Astrocyte (in vitro differentiated cells and primary cell): ENCODE data around the gene VDAC2. TPM values are rescaled to one million over a fixed set of nuclear protein-coding genes. Genes with fewer than 3 reads are reported as not detected.
"Not testable (repeated sequence)": the region's sequence is repeated elsewhere in the genome, so short reads cannot be mapped to it uniquely, and the experiment has no call there.

Source experiments
- DNase-seq: peaks from one replicate; pipeline ENCODE4 v3.0.0-alpha.2; 2010; ENCODE audit warnings: low read depth
- FAIRE-seq: peaks from 2 replicates; lab custom pipeline; 2011; peaks lifted over from hg19 to GRCh38; lab: Jason Lieb, UNC
- H2AFZ ChIP-seq: 2 replicates; pipeline ENCODE4 v1.6.0; 2012; ENCODE audit warnings: low read depth, low read length, inconsistent platforms
- H3K27ac ChIP-seq: 2 replicates; pipeline ENCODE4 v1.5.1; 2011; ENCODE audit warnings: low read depth, low read length, inconsistent platforms
- H3K27me3 ChIP-seq: 2 replicates; pipeline ENCODE4 v1.6.0; 2011; ENCODE audit warnings: low read length, inconsistent platforms; ENCODE audit not compliant: insufficient read depth
- H3K36me3 ChIP-seq: 2 replicates; pipeline ENCODE4 v1.5.1; 2011; ENCODE audit warnings: low read length, inconsistent platforms; ENCODE audit not compliant: insufficient read depth
- H3K4me1 ChIP-seq: 2 replicates; pipeline ENCODE4 v1.5.1; 2011; ENCODE audit warnings: low read length, inconsistent platforms; ENCODE audit not compliant: insufficient read depth
- H3K4me2 ChIP-seq: 2 replicates; pipeline ENCODE4 v1.6.0; 2012; ENCODE audit warnings: low read length, inconsistent platforms
- H3K4me3 ChIP-seq: 2 replicates; pipeline ENCODE4 v1.5.1; 2011; ENCODE audit warnings: low read depth, mild to moderate bottlenecking, low read length, inconsistent platforms; ENCODE audit not compliant: insufficient read depth
- H3K79me2 ChIP-seq: 2 replicates; pipeline ENCODE4 v1.6.0; 2012; ENCODE audit warnings: mild to moderate bottlenecking, low read length, inconsistent platforms; ENCODE audit not compliant: insufficient read depth
- H3K9ac ChIP-seq: 2 replicates; pipeline ENCODE4 v1.6.0; 2012; ENCODE audit warnings: mild to moderate bottlenecking, low read length, inconsistent platforms
- H3K9me3 ChIP-seq: 2 replicates; pipeline ENCODE4 v1.5.1; 2012; ENCODE audit warnings: low read depth, mild to moderate bottlenecking, low read length, inconsistent platforms; ENCODE audit not compliant: insufficient read depth
- H4K20me1 ChIP-seq: 2 replicates; pipeline ENCODE4 v1.6.0; 2012; ENCODE audit warnings: low read length, inconsistent platforms; ENCODE audit not compliant: insufficient read depth
- H3K27ac Mint-ChIP-seq: one replicate; pipeline ENCODE4 v1.8.0; 2021; ENCODE audit warnings: mild to moderate bottlenecking, mixed read lengths; ENCODE audit not compliant: unreplicated experiment
- H3K27me3 Mint-ChIP-seq: one replicate; pipeline ENCODE4 v1.8.0; 2021; ENCODE audit warnings: low read depth, mixed read lengths; ENCODE audit not compliant: unreplicated experiment
- H3K36me3 Mint-ChIP-seq: one replicate; pipeline ENCODE4 v1.8.0; 2021; ENCODE audit warnings: low read depth, mixed read lengths; ENCODE audit not compliant: unreplicated experiment
- H3K4me1 Mint-ChIP-seq: one replicate; pipeline ENCODE4 v1.8.0; 2021; ENCODE audit warnings: low read depth, mixed read lengths; ENCODE audit not compliant: unreplicated experiment
- H3K4me3 Mint-ChIP-seq: one replicate; pipeline ENCODE4 v1.8.0; 2021; ENCODE audit warnings: mild to moderate bottlenecking, moderate library complexity, mixed read lengths; ENCODE audit not compliant: unreplicated experiment
- H3K9me3 Mint-ChIP-seq: one replicate; pipeline ENCODE4 v1.8.0; 2021; ENCODE audit warnings: mild to moderate bottlenecking, mixed read lengths; ENCODE audit not compliant: unreplicated experiment
- EZH2 ChIP-seq: IDR thresholded peaks from 2 replicates; pipeline ENCODE4 v1.6.1; 2012; ENCODE audit warnings: mild to moderate bottlenecking, low read length, inconsistent platforms; ENCODE audit not compliant: insufficient read depth
- total RNA-seq: library from RNA; stranded (reverse); gene quantifications from 2 replicates; pipeline ENCODE4 v1.2.1, GENCODE V29; 2021
- TF ChIP-seq, protein P1 (sequence below): IDR thresholded peaks from 2 replicates; pipeline ENCODE4 v1.5.1; 2011; ENCODE audit warnings: low read depth, mild to moderate bottlenecking, inconsistent platforms, low read length, moderate library complexity; ENCODE audit not compliant: insufficient read depth

The VDAC2 gene
- total RNA-seq, 1 donor from 2014 or later: 373 TPM

GRCh38 chr10:75189266-75190096 lies 21.1 kb upstream of the VDAC2 start:
- H3K27ac ChIP-seq: no peak overlapping the region
- H3K9ac ChIP-seq: no peak overlapping the region
- no peak overlapping the region for H3K4me2 ChIP-seq
- no peaks in the 10 kb centered on the region for H3K36me3 ChIP-seq
- no peak for TF ChIP-seq EZH2
- TF ChIP-seq, protein P1, sequence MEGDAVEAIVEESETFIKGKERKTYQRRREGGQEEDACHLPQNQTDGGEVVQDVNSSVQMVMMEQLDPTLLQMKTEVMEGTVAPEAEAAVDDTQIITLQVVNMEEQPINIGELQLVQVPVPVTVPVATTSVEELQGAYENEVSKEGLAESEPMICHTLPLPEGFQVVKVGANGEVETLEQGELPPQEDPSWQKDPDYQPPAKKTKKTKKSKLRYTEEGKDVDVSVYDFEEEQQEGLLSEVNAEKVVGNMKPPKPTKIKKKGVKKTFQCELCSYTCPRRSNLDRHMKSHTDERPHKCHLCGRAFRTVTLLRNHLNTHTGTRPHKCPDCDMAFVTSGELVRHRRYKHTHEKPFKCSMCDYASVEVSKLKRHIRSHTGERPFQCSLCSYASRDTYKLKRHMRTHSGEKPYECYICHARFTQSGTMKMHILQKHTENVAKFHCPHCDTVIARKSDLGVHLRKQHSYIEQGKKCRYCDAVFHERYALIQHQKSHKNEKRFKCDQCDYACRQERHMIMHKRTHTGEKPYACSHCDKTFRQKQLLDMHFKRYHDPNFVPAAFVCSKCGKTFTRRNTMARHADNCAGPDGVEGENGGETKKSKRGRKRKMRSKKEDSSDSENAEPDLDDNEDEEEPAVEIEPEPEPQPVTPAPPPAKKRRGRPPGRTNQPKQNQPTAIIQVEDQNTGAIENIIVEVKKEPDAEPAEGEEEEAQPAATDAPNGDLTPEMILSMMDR: no peak
- H3K4me3 ChIP-seq: no peak overlapping the region
- no peaks in the 10 kb centered on the region for H3K9me3 ChIP-seq
- no peaks in the 10 kb centered on the region for H3K79me2 ChIP-seq
- Mint-ChIP-seq H3K36me3 (no peaks in the 10 kb centered on the region), H3K9me3 (no peaks in the 10 kb centered on the region), H3K4me1 (peaks cover 7% of the 10 kb centered on the region), H3K27me3 (no peaks in the 10 kb centered on the region), H3K27ac (no peak overlapping the region), H3K4me3 (no peak overlapping the region)
- peaks cover 8% of the 10 kb centered on the region for H3K4me1 ChIP-seq
- H2AFZ ChIP-seq: no peak overlapping the region
- no peaks in the 10 kb centered on the region for H3K27me3 ChIP-seq
- FAIRE-seq: no peak
- H4K20me1 ChIP-seq: no peaks in the 10 kb centered on the region
- DNase-seq: no peak

DNA sequence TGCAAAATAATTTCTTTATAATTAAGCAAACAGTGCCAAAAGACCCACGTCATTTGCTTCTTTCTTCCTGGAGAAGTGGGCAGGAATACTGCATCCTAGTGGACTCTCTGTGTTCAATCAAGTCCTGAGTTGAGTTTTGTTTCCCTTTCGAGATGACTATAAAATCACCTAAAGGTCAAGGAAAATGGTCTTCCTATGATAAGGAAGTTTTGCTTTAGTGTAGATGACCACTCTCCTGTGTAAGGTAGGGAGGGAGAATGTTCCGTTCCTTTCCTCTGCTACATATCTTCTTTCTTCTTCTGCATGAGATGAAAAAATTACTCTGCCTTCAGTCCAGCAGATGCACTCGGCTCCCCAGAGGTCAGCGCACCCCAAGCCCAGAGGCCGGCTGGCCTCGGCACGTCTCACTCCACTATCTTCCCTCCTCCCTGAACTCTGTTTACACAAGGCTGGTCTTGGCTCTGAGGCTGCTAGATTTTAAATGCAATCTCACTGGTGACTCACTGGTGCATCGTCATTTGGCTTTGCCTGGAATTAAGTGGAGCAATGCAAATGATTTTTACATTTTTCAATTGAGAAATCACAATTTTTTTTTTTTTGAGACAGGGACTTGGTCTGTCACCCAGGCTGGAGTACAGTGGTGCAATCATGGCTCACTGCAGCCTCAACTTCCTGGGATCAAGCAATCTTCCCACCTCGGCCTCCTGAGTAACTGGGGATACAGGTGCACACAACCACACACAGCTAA lies 18.6 kb upstream of the VDAC2 start:
- no peaks in the 10 kb centered on the region for H3K27me3 ChIP-seq
- no peaks in the 10 kb centered on the region for H3K36me3 ChIP-seq
- H3K9ac ChIP-seq: peak overlapping the region; percentile 1
- Mint-ChIP-seq H3K4me3 (no peak overlapping the region), H3K36me3 (peaks cover 4% of the 10 kb centered on the region), H3K27me3 (no peaks in the 10 kb centered on the region), H3K4me1 (peaks cover 15% of the 10 kb centered on the region), H3K27ac (peak overlapping the region; percentile 36), H3K9me3 (no peaks in the 10 kb centered on the region)
- no peak overlapping the region for H3K4me3 ChIP-seq
- no peaks in the 10 kb centered on the region for H4K20me1 ChIP-seq
- peak overlapping the region; percentile 6 for H3K27ac ChIP-seq
- no peak overlapping the region for H2AFZ ChIP-seq
- DNase-seq (peak; percentile 88), FAIRE-seq (no peak)
- peak overlapping the region; percentile 35 for H3K4me2 ChIP-seq
- TF ChIP-seq EZH2: no peak
- H3K79me2 ChIP-seq: no peaks in the 10 kb centered on the region
- H3K4me1 ChIP-seq: peaks cover 15% of the 10 kb centered on the region
- H3K9me3 ChIP-seq: no peaks in the 10 kb centered on the region

DNA sequence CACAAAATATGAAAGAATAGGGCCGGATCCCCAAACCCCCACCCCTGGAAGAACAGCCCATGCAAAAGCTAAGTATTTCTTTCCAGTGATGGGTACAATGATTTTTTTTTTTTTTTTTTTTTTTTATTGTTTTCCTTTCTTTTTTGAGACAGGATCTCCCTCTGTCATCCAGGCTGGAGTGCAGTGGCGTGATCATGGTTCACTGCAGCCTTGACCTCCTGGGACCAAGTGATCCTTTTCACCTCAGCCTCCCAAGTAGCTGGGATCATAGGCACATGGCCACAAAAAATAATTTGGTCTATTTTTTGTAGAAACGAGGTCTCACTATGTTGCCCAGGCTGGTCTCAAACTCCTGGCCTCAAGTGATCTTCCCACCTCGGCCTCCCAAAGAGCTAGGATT lies 16.0 kb upstream of the VDAC2 start:
- H3K36me3 Mint-ChIP-seq, H3K27me3 ChIP-seq, H3K36me3 ChIP-seq, H3K4me3 Mint-ChIP-seq, H3K79me2 ChIP-seq, H3K9ac ChIP-seq, H2AFZ ChIP-seq, H3K4me2 ChIP-seq, H3K27ac Mint-ChIP-seq, H3K27ac ChIP-seq, H4K20me1 ChIP-seq, DNase-seq, H3K9me3 Mint-ChIP-seq, FAIRE-seq, H3K4me3 ChIP-seq, H3K9me3 ChIP-seq, H3K27me3 Mint-ChIP-seq: not testable (repeated sequence)
- peaks cover 21% of the 10 kb centered on the region for H3K4me1 Mint-ChIP-seq
- H3K4me1 ChIP-seq: peaks cover 15% of the 10 kb centered on the region
